Measurements from ENCODE around the gene APOBEC2. TPM values are rescaled to one million over a fixed set of nuclear protein-coding genes. Genes with fewer than 3 reads are reported as not detected.

The APOBEC2 gene
- total RNA-seq, 1 donor from 2014 or later = not detected

- H3K9me3 Mint-ChIP-seq = no peaks in the 10 kb centered on the region
- Histone ChIP-seq H3K4me1 (no peaks in the 10 kb centered on the region), H4K20me1 (ENCODE audit: low read depth) (peaks cover 49% of the 10 kb centered on the region), H3K4me3 (no peak overlapping the region), H3K36me3 (peaks cover 30% of the 10 kb centered on the region), H3K27me3 (no peaks in the 10 kb centered on the region), H3K9me3 (ENCODE audit: low read depth) (no peaks in the 10 kb centered on the region), H3K79me2 (ENCODE audit: low read depth) (peaks cover 77% of the 10 kb centered on the region), H3K27ac (no peak overlapping the region), H3K4me2 (no peak overlapping the region), H3K9ac (no peak overlapping the region), H3F3A (ENCODE audit: low read depth) (no peaks in the 10 kb centered on the region), H2AFZ (replicated peaks) (no peak overlapping the region)
- no peak overlapping the region for H3K27ac Mint-ChIP-seq
- peaks cover 34% of the 10 kb centered on the region for H3K36me3 Mint-ChIP-seq
- H3K4me3 Mint-ChIP-seq = no peak overlapping the region
- no peak for DNase-seq (ENCODE audit: low spot score)
- no peaks in the 10 kb centered on the region for H3K4me1 Mint-ChIP-seq
- H3K27me3 Mint-ChIP-seq (ENCODE audit: insufficient read depth, low read depth) = peaks cover 2% of the 10 kb centered on the region
- TF ChIP-seq EZH2phosphoT487 (IDR thresholded peaks at IDR 0.05) (no peak), EZH2 (IDR thresholded peaks at IDR 0.05) (no peak), CTCF (IDR thresholded peaks at IDR 0.05) (no peak)
These were observed 32.2 kb downstream of the APOBEC2 start for GRCh38 chr6:41085182-41085581.

GRCh38 chr6:41088451-41088850, 35.4 kb downstream of the APOBEC2 start:
- H2AFZ ChIP-seq (replicated peaks) = no peak overlapping the region
- Mint-ChIP-seq H3K27ac (peak overlapping the region; percentile 78), H3K4me1 (no peaks in the 10 kb centered on the region), H3K36me3 (peaks cover 30% of the 10 kb centered on the region), H3K4me3 (no peak overlapping the region), H3K27me3 (ENCODE audit: insufficient read depth, low read depth) (peaks cover 2% of the 10 kb centered on the region), H3K9me3 (no peaks in the 10 kb centered on the region)
- no peak overlapping the region for H3K4me2 ChIP-seq
- H3K79me2 ChIP-seq (ENCODE audit: low read depth) = peaks cover 45% of the 10 kb centered on the region
- peaks cover 30% of the 10 kb centered on the region for H4K20me1 ChIP-seq (ENCODE audit: low read depth)
- no peak for TF ChIP-seq CTCF (IDR thresholded peaks at IDR 0.05)
- no peak for TF ChIP-seq EZH2phosphoT487 (IDR thresholded peaks at IDR 0.05)
- no peak for TF ChIP-seq EZH2 (IDR thresholded peaks at IDR 0.05)
- no peak overlapping the region for H3K4me3 ChIP-seq
- no peaks in the 10 kb centered on the region for H3F3A ChIP-seq (ENCODE audit: low read depth)
- H3K4me1 ChIP-seq = no peaks in the 10 kb centered on the region
- H3K27ac ChIP-seq = no peak overlapping the region
- no peak overlapping the region for H3K9ac ChIP-seq
- peaks cover 48% of the 10 kb centered on the region for H3K36me3 ChIP-seq
- H3K9me3 ChIP-seq (ENCODE audit: low read depth) = no peaks in the 10 kb centered on the region
- DNase-seq (ENCODE audit: low spot score) = no peak
- H3K27me3 ChIP-seq = no peaks in the 10 kb centered on the region

- no peaks in the 10 kb centered on the region for H3K9me3 Mint-ChIP-seq
- Histone ChIP-seq H3K27me3 (no peaks in the 10 kb centered on the region), H2AFZ (replicated peaks) (no peak overlapping the region), H3K4me1 (no peaks in the 10 kb centered on the region), H3K4me3 (no peak overlapping the region), H3K36me3 (peaks cover 46% of the 10 kb centered on the region), H3K4me2 (no peak overlapping the region), H3K9me3 (ENCODE audit: low read depth) (no peaks in the 10 kb centered on the region), H3K9ac (no peak overlapping the region), H3K27ac (no peak overlapping the region), H3K79me2 (ENCODE audit: low read depth) (peaks cover 19% of the 10 kb centered on the region), H3F3A (ENCODE audit: low read depth) (no peaks in the 10 kb centered on the region), H4K20me1 (ENCODE audit: low read depth) (peaks cover 20% of the 10 kb centered on the region)
- peaks cover 2% of the 10 kb centered on the region for H3K27me3 Mint-ChIP-seq (ENCODE audit: insufficient read depth, low read depth)
- DNase-seq (ENCODE audit: low spot score) = no peak
- no peak for TF ChIP-seq EZH2 (IDR thresholded peaks at IDR 0.05)
- TF ChIP-seq CTCF (IDR thresholded peaks at IDR 0.05) = no peak
- no peak for TF ChIP-seq EZH2phosphoT487 (IDR thresholded peaks at IDR 0.05)
- H3K4me3 Mint-ChIP-seq = no peak overlapping the region
- no peaks in the 10 kb centered on the region for H3K4me1 Mint-ChIP-seq
- no peak overlapping the region for H3K27ac Mint-ChIP-seq
- peaks cover 31% of the 10 kb centered on the region for H3K36me3 Mint-ChIP-seq
These were observed 38.1 kb downstream of the APOBEC2 start for GRCh38 chr6:41090841-41091761.
